GM12878 (cell line): Measurements from ENCODE around the gene PSMC3IP.

Source experiments
- CBX5 ChIP-seq: sonication (generic); IDR thresholded peaks from 2 replicates; pipeline ENCODE4 v1.6.1; 2016; ENCODE audit warnings: low read depth, moderate library complexity, mild to moderate bottlenecking, inconsistent platforms
- ETV6 ChIP-seq, 2 experiments: fragments of 450-650 bp in 1 of 2; IDR thresholded peaks in 1 of 2; conservative IDR thresholded peaks in 1 of 2; 2 replicates each; pipeline ENCODE4 v1.6.1; 2014; ENCODE audit warnings: antibody characterized with exemption in 1 of 2, borderline replicate concordance in 1 of 2, low read depth in 1 of 2, mild to moderate bottlenecking in 1 of 2, moderate library complexity in 1 of 2
- EZH2 ChIP-seq: IDR thresholded peaks from 2 replicates; pipeline ENCODE4 v1.6.1; 2012; ENCODE audit warnings: low read depth, mild to moderate bottlenecking, control low read depth, inconsistent platforms, low read length, borderline replicate concordance; ENCODE audit not compliant: control insufficient read depth
- RCOR1 ChIP-seq: conservative IDR thresholded peaks from 2 replicates; pipeline ENCODE4 v1.6.1; 2012; ENCODE audit warnings: low read depth, low read length, improper control_type of control experiment
- SP1 ChIP-seq: IDR thresholded peaks from one replicate; pipeline ENCODE4 v1.6.1; 2011; ENCODE audit warnings: low read depth, low read length
- SPI1 ChIP-seq: IDR thresholded peaks from 2 replicates; pipeline ENCODE4 v1.6.1; 2011; ENCODE audit warnings: low read depth, mild to moderate bottlenecking, low read length, moderate library complexity, borderline replicate concordance; ENCODE audit not compliant: insufficient read depth
- ZNF217 ChIP-seq: fragments of 450-650 bp; IDR thresholded peaks from 2 replicates; pipeline ENCODE4 v1.6.1; 2017; ENCODE audit warnings: antibody characterized with exemption, mild to moderate bottlenecking
- ZNF24 ChIP-seq: fragments of 450-650 bp; IDR thresholded peaks from 2 replicates; pipeline ENCODE4 v1.6.1; 2017; ENCODE audit warnings: antibody characterized with exemption, mild to moderate bottlenecking
- TF ChIP-seq, protein P1 (sequence below), 3 experiments: IDR thresholded peaks in 2 of 3; conservative IDR thresholded peaks in 1 of 3; 2 replicates each; pipeline ENCODE4 v1.5.1; 2011; ENCODE audit warnings: low read depth in 3 of 3, low read length in 3 of 3, mild to moderate bottlenecking in 3 of 3, control low read depth in 2 of 3, moderate library complexity in 2 of 3, inconsistent platforms in 1 of 3, mixed read lengths in 1 of 3; ENCODE audit not compliant: control insufficient read depth in 2 of 3, insufficient read depth in 1 of 3; ENCODE audit errors: extremely low read depth in 1 of 3
- TF ChIP-seq, protein P2 (sequence below): IDR thresholded peaks from 2 replicates; pipeline ENCODE4 v1.6.1; 2011; ENCODE audit warnings: mild to moderate bottlenecking, low read depth, low read length, moderate library complexity; ENCODE audit not compliant: insufficient replicate concordance

DNA sequence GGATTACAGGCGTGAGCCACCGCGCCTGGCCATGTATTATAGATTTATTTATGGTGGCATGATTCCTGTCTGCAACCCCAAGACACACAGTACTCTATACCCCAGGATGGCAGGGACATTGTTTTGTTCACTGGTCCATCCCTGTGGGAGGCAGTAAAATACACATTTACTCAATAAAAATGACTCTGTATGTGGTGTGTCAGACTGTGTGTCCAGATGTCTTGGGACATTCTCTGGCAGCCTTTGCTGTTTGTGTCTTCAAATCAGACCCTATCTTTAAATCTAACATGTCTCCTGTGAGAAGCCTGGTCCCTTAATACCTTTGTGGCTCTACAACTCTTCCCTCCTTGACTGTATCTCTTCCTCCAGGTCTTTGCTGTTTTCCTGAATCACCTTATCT, 17.3 kb downstream of the PSMC3IP start:
- TF ChIP-seq ZNF217 = no peak
- TF ChIP-seq SP1 = no peak
- TF ChIP-seq ZNF24 = no peak
- TF ChIP-seq, protein P1, sequence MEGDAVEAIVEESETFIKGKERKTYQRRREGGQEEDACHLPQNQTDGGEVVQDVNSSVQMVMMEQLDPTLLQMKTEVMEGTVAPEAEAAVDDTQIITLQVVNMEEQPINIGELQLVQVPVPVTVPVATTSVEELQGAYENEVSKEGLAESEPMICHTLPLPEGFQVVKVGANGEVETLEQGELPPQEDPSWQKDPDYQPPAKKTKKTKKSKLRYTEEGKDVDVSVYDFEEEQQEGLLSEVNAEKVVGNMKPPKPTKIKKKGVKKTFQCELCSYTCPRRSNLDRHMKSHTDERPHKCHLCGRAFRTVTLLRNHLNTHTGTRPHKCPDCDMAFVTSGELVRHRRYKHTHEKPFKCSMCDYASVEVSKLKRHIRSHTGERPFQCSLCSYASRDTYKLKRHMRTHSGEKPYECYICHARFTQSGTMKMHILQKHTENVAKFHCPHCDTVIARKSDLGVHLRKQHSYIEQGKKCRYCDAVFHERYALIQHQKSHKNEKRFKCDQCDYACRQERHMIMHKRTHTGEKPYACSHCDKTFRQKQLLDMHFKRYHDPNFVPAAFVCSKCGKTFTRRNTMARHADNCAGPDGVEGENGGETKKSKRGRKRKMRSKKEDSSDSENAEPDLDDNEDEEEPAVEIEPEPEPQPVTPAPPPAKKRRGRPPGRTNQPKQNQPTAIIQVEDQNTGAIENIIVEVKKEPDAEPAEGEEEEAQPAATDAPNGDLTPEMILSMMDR (IDR thresholded peaks at IDR 0.05 in 2 of 3, conservative IDR thresholded peaks at IDR 0.05 in 1 of 3; ENCODE audit: control insufficient read depth in 2 of 3, extremely low read depth in 1 of 3, insufficient read depth in 1 of 3, low read depth in 3 of 3, low read length in 3 of 3) = no peak
- TF ChIP-seq CBX5 = no peak
- TF ChIP-seq SPI1 = no peak
- TF ChIP-seq RCOR1 = no peak
- TF ChIP-seq, protein P2, sequence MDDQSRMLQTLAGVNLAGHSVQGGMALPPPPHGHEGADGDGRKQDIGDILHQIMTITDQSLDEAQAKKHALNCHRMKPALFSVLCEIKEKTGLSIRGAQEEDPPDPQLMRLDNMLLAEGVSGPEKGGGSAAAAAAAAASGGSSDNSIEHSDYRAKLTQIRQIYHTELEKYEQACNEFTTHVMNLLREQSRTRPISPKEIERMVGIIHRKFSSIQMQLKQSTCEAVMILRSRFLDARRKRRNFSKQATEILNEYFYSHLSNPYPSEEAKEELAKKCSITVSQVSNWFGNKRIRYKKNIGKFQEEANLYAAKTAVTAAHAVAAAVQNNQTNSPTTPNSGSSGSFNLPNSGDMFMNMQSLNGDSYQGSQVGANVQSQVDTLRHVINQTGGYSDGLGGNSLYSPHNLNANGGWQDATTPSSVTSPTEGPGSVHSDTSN = no peak
- no peak for TF ChIP-seq EZH2
- TF ChIP-seq ETV6 (conservative IDR thresholded peaks at IDR 0.05 in 1 of 2, IDR thresholded peaks at IDR 0.05 in 1 of 2; ENCODE audit: borderline replicate concordance in 1 of 2, low read depth in 1 of 2) = no peak
